Measurements from ENCODE around the gene SELENOK.
A peak's percentile ranks its signal among the peaks of the same experiment; 100 is the strongest.

The SELENOK gene

DNA sequence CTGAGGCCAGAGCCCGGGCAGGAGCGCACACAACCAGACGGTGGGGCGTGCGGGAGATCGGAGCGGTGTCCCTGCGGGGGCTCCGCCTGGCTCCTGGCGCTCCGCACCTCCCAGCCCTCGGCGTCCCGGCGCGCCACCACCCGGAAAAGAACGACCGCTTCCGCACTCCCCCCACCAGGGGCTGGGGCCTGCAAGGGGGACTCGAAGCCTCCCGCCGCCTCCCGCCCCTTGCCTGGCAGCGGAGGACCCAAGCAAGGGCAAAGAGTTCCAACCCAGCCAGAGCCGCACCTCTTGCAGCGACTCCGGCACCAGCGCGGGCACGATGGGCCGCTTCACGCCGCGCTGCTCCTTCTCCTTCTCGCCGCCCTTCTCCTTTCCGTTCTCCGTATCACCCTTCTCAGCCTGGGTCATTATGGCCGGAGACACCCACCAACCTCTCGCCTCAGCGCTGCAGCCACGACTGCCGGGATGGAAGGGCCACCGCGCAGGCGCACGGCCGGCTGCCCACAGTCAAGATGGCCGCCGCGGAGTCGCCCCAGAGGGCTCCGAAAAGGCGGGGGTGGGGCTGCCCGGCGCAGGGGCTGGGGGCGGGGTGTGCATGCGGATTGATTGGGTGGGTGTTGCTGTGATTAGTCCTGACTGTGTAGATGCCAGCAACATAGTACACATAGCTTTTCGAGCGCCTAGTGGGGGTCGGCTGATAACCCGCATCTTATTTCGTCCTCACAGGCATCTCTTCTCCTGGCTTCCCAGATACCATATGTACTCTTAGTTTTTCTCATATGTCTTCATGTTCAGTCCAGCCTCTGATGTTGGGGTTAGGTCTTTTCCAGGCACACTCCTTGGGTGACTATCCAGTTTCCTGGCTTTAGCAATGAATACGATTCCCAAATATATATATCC is 9.7 kb downstream of the SELENOK start, which contains the start of gene ACTR8:
Gene ACTR8 (minus strand): TSS at position 462 of the 903 bp plus-strand sequence. CDS start 51 bp downstream, at position 411.
- peak; percentile 96 for DNase-seq

DNA sequence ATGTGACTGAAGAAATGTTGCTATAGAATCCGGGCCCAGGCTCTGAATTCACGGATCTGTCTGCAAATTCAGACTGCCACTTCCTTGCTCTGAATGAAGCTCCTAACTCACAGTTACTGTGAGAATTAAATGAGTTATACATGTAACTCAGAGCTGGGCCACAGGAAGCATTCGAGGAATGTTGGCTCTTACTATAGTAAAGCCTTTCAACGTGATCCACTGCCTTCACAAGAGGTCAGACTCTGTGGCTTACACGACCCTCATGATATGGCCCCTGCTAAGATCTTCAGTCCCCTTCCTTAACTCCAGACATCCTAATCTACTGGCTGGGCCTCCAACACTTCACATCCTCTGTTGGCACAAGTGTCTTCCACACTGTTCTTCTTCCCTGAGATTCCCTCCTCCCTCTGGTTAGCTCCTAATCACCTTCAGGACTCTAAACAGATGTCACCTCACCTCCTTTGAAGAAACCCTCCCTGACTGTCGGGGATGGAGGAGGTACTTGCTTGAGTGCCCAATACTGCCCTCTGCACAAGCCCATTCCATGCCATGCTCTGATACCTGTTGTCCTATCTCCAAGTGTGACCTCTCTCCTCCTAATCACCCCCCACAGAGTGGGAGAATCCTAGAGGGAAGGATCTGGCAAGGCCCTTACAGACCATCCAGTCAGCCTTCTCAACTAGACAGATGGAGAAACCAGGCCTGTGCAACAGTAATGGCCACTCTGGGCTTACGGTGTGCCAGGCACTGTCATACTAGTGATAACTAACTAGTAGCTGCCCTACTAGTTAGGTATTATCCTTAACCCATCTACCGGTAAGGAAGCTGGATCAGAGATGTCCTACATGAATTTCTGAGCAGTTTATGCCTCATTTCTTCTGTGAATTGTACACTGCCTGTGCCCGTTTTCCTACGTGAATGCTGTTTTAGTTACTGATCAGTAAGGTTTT is 11.0 kb downstream of the SELENOK start:
- no peak for DNase-seq

DNA sequence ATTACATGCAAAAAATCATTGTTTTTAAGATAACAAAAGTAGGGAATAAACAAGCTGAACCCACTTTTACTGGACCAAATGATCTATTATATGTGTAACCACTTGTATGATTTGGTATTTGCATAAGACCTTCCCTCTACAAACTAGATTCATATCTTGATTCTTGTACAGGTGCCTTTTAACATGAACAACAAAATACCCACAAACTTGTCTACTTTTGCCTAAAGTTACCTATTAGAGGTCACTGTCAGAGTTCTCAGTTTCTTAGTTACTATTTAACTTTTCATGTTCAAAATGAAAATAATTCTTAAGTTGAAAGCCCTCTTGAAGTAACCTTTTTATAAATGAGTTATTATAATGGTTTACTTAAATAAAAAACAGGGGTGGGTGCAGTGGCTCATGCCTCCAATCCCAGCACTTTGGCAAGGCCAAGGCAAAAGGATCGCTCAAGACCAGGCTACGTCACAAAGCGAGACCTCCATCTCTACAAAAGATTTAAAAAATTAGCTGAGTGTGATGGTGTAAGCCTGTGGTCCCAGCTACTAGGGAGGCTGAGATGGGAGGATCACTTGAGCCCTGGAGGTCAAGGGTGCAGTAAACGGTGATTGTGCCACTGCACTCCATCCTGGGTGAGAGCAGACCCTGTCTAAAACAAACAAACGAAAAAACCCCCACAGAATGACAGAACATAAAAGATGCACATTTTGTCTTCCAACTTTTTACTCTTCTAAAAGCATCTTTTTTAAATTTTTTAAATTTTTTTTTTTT is 25.7 kb downstream of the SELENOK start:
- DNase-seq = no peak

DNA sequence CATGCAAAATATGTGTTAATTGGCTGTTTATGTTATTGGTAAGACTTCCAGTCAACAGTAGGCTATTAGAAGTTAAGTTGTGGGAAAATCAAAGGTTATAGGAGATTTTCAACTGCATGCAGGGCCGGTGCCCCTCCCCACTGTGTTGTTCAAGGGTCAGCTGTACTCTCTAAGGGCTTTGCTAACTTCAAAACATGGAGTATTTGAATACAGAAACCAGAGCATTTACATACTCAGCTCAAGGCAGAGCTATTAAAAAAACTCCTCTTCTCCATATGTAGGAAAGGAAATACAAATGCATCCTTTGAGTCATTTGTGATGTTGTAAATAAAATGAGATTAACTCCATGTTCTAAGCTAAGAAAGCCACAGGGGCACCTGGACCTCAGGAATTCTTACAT is 28.5 kb downstream of the SELENOK start:
- DNase-seq = no peak

DNA sequence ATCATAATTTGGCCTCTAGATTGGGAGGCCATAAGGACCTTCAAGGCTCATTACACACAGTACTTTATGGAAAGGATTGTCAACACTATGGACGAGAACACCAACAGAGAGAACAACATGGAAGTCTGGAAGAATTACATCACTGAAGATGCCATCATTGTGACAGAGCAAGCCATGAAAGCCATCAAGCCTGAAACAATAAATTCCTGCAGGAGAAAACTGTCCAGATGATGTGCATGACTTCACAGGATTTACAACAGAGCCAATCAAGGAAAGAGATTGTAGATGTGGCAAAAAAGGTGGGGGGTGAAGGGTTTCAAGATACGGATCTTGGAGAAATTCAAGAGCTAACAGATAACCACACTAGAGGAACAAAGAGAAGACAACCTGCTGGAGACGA is 29.4 kb downstream of the SELENOK start:
- DNase-seq = no peak

DNA sequence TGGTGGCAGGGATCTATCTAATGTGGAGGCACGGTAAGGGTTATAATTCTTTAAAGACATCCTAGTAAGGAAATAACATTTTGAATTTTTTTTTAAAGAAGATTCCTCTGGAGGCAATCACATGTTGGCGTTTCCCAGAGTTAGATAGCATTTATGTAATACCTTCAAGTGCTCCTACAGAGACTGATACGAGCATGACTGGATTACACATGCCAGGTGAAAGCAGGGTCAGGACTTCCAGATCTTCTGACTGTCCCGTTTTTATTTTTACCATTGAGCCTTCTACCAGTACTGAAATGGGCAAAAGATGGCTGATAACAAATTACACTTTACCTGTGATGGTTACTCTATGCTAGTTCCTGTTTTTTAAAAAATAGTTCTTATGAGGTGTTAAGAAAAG is 31.5 kb downstream of the SELENOK start:
- DNase-seq = no peak

DNA sequence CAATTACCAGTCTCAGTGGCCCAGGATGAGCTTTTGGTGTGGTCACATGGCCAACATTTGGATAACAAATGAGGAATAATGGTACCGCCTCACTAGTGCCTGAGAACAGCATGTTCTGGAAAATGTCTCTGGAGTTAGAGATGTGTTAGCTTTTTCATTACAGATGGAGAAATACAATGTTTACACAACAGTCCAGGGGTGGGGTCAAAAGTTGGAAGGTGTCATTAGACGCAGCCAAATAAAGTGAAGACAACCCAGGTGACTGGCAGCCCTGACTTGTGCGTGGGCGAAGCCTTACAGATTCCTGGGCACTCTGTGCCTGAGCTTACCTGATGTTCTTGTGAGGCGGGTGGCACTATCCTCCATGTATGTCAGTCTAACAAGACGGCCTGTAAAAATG is 32.5 kb downstream of the SELENOK start:
- no peak for DNase-seq

DNA sequence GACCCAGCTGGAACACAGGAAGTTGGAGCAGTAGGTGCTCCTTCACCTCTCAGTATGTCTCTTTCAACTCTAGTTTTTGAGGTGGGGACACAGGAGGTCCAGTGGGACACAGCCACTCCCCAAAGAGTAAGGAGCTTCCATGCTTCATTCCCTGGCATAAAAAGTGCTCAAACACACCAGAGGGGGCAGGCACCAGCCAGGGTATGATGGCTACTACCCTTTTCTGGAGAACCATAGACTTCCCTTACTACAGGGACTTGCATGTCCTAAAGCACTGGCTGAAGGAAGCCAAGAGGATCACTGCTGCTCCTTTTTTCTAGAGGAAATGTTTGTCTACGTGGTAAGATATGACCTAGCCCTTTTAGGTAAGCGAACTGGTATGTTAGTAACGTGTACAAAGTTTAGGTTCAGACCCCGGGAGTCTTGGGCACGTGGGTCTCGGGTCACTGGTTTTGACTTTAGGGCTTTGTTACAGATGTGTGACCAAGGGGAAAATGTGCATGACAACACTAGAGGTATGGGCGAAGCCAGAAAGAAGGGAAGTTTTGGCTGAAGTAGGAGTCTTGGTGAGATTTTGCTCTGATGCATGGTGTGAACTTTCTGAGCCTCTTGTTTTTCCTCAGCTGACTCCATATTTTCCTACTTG is 33.4 kb downstream of the SELENOK start:
- no peak for DNase-seq

DNA sequence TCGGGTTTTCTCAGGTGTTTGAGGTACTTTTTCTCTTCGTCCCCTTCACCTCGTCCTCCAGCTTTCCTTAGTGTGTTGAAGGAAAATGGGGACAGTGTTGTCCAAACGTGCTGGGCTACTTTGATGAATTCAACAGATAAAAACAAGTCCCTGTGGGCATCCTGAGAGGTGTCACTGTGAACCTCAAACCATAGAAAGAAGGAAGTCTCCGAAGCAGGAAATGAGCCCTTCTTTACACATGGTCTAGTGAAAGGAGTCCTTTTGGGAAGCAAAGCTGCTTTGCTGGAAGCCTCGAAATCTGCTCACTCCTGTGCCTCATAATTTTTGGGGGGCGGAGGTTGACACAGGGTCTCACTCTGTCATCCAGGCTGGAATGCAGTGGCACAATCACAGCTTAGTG is 34.7 kb downstream of the SELENOK start:
- DNase-seq = no peak

DNA sequence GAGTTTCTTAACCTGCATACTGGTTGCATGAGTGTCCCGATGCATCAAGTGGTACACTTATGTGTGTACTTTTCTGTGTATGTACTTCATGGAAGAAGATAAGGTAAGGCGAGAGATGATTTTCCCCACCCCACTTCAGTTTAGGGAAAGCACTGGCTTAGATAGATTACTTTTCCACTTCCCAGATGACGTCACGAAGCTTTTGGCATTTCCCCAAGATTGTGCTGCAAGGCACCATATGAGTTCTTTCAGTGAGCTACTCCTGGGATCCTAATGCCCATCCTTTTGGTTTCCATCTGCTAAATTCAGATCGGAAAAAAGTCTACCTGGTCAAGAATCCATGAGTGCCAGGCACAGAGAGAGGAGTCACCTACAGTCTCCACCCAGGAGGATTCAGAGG is 40.8 kb downstream of the SELENOK start:
- no peak for DNase-seq

DNA sequence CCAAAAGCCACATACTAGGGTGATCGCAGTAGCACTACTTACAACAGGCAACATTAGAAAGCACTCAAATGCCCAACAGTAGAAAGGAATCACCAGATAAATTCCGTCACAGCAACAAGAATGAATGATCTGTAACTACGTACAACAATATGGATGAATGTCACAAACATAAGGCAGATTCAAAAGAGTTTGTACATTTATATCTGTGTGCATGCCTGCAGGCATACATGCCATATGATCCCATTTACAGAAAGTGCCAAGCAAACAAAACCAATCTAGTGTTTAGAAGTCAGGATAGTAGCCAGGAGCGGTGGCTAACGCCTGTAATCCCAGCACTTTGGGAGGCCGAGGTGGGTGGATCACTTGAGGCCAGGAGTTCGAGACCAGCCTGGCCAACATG is 41.7 kb downstream of the SELENOK start:
- DNase-seq = no peak

DNA sequence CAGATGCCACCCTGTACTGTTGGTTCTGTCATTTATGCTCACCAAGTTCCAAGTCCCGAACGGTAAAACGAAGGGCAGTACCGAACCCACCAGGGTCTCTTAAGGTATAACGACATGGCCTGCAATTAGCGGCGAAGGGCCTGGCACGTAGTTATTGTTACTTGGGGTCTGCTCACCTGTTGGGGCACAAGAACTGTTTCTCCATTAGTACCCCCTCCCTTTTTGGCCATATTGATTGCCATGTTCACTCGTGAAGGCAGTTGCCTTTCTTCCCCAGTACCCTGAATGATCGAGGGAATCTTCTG is 44.9 kb downstream of the SELENOK start:
- no peak for DNase-seq

DNA sequence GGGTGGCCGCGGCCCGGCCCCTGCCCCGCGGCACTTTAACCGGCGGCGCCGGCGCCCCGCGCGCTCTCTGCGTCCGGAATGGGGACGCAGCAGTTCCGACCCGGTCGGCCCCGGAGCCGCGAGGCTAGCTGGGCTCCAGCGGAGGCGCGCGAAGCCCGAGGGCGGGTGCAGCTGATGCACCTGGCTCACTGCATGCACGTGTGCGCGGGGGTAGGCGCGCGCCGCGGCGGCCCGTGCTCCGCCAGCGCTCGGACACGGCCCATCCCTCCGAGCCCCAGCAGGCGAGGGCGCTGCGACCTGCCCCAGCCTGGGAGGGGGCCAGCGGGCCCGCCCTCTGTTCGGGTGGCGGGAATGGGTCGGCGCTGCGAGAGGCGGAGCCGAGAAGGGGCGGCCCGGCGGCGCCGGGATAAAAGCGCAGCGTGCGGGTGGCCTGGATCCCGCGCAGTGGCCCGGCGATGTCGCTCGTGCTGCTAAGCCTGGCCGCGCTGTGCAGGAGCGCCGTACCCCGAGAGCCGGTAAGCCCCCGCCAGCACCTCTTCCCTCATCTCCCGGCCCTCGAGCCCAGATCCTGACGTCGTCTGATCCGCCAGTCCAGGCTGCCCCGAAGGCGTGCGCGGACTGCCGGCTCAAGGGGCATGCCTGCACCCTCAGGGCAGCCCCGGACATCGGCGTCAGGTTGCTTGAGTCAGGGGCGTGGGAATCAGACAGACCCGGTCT is 45.4 kb downstream of the SELENOK start, which contains the start of the genes CHDH and IL17RB:
Gene CHDH (minus strand): TSS at position 286 of the 717 bp plus-strand sequence. CDS start 22,411 bp downstream, outside the sequence.
Gene IL17RB (plus strand): TSS at position 435 of the 717 bp plus-strand sequence. CDS start 21 bp downstream, at position 456.
- peak; percentile 59 for DNase-seq

DNA sequence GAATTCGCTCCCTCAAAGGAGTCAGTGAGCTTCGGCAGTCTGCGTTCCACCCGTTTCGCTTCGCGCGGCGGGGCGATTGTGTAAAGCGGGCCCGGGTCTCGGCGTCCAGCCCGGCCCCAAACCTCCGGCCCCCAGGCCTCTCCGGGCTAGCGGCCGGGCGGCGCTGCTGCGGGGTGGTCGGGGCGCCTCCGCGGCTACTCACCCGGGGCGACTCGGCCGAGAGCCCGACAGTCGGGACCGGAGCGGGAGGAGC is 45.9 kb downstream of the SELENOK start:
- DNase-seq = no peak

DNA sequence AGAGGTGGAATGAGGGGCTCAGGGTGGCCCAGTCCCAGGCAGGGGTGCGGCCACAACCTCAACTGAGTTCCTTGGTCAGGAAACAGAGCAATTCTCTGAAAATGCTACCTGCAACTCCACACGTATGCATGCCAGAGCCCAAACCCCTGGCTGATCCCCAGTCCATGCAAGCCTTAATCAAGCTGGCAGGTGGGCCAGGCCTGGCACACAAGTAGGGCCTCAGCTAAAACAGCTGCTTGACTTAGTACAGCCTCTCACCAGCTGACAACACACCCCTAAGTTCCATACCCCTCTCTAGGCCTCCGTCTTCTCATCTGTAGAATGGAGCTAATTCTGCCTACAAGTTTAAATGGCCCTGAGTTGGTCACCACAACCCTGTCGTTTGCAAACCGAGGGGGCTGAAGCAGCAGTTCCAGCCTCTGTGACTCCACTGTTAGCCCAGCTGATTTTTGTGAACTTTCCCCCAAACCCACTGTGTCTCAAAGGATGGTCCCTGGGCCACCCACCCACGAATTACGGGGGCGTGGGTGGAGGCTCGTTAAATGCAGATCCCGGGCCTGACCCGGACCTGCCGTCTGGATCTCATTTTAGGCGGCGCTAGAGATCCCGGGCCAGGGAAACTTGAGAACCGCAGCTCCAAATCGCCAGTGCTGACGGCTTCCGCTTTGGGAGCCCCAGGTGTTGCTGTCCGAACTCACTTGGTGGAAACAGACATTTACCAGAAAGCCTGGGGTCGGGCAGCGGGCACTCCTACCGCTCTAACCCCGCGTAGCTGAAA is 46.4 kb downstream of the SELENOK start:
- no peak for DNase-seq

DNA sequence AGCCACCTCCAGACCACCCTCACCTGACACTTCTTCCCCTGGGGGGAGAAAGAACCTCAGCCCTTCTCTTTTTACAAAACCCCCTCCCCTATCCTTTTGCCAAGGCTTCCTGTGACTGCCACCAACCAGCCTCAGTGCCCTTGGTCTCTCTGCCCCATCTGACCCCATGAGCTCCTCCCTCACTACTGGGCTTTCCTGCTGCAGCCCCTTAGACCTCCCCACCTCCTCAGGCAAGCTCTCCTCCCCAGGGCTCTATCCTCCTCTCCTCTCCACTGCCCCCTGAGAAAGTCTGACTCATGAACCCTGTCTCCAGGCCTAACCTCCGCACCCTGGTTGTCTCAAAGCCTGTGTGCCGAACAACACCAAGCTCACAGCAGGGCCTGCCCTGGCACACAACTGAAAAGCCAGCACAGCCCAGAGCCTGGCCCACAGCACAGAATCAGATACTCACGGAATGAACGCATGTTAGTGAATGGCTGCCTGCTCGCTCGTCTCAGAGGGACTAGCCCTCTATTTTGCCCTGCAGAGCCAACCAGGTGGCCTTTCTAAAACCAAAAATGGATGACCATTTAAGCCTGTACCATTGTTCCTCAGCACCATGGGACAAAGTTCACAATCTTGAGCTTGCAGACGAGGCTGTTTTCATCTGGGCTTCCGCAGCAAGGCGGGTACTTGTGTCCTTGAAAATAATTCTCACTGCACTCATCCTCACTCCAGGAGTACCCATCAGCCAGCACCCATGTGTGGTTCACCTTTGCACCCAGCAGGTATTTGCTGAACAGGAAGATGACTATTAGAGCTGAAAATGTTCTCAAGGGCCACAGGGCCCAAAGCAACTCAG is 47.2 kb downstream of the SELENOK start:
- no peak for DNase-seq

DNA sequence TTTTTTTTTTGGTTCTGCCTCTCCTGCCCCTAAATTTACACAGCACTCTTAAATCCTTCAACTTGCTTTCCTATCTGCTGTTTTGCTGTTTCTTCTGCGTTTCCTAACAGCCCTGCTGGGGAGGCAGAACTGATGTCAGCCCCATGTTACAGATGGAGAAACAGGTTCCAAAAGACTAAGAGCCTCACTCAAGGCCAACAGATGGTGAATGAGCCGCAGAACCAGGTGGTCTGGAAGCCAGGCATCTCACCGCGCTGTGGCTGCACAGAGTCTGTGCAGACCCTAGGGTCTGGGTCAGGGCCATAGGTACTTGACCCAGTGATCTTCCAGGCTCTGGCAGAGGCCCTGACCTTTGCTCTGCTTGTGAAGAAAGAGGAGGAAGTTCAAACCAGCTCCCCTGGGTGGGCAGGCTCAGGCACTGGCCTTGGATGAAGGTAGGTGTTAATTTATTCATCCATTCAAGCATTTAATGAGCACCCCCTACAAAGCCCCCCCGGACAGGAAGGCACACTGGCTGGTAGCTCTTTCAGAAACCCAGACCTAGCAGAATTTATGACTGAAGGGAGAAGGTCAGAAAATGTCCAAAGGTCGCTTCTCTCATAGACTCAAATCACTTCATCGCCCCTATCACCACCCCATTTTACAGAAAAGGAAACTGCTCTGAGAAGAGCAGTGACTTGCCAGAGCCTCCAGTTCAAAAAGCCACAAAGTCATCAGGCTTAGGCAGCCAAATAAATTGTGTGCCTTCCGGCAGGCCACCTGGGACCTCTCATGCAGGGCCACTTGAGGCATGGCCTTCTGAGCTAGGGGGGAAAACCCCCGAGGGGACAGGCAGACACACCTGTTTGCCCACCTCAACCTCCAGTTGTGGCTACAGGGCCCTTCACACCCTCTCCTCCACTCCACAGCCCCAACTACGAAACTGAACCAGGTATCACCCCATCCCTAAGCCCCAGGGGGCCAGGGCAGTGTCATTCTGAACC is 48.2 kb downstream of the SELENOK start:
- DNase-seq = no peak

DNA sequence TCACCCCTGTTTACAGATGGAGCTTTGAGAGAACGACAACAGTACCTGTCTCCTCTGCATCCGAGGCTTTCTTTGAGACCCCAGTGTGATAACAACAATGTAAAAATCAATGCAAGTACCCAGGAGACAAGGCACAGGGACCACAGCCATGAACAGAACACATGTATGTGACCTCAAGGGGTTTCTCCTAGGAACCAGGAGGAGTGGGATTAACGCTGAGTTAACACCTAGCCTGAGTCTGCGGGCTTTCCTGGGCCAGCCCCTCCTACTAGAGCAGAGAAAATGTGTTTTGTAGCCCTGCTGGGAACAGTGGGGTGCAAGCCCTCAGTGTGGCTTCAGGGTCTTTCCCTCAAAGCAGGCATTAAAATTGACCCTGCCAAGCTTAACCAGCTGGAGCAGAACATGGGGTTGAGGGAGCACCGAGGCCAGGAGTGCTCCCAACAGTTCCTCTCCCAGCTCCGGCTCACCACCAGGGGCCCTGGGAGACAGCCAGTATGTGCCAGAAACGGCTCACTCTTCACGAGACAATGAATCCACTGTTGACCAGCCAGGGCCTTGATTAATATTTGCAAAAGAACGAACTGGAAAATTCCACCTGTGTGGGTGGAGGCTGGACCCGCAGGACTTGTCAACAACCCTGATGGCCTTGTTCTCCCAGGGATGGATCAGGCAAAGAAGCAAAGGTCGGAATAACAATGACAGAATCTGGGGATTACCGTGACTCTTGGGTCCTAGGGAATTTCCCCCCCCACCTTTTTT is 49.0 kb downstream of the SELENOK start:
- no peak for DNase-seq

All from activated CD8-positive, alpha-beta memory T cell treated with anti-CD3 and anti-CD28 coated beads for 24 hours (primary cell).